SU-DHL-6 (cell line): ENCODE measurements around the gene CCT4.

ENCODE experiments used
- H2AFZ ChIP-seq: fragments of 200-600 bp; sonication (generic); 2 replicates; pipeline ENCODE4 v1.6.1; 2014; ENCODE audit warnings: low read depth, mild to moderate bottlenecking, moderate library complexity, mixed read lengths, antibody characterized with exemption, low read length; ENCODE audit not compliant: severe bottlenecking
- H3F3A ChIP-seq: fragments of 200-600 bp; shearing (Covaris generic); 2 replicates; pipeline ENCODE4 v1.6.0; 2016; ENCODE audit warnings: antibody characterized with exemption, mild to moderate bottlenecking; ENCODE audit not compliant: insufficient read depth
- H3K27ac ChIP-seq: fragments of 200-600 bp; sonication (generic); 2 replicates; pipeline ENCODE4 v1.5.1; 2016; ENCODE audit warnings: low read depth, mild to moderate bottlenecking, low read length, moderate library complexity, mixed read lengths
- H3K27me3 ChIP-seq: fragments of 200-600 bp; sonication (generic), shearing (Covaris generic); 2 replicates; pipeline ENCODE4 v1.6.0; 2014; ENCODE audit warnings: mild to moderate bottlenecking, low read length
- H3K36me3 ChIP-seq: fragments of 200-600 bp; sonication (generic); 2 replicates; pipeline ENCODE4 v1.6.1; 2014; ENCODE audit warnings: mild to moderate bottlenecking, low read length, mixed read lengths
- H3K4me2 ChIP-seq: fragments of 300-600, 200-600 bp; shearing (Covaris generic), sonication (generic); 2 replicates; pipeline ENCODE4 v1.6.0; 2014; ENCODE audit warnings: low read length, low read depth, mild to moderate bottlenecking; ENCODE audit not compliant: poor library complexity, severe bottlenecking
- H3K4me3 ChIP-seq: fragments of 200-600 bp; sonication (generic); 2 replicates; pipeline ENCODE4 v1.5.1; 2014; ENCODE audit warnings: antibody characterized with exemption, low read length, mild to moderate bottlenecking, mixed read lengths; ENCODE audit not compliant: insufficient read depth, poor library complexity, severe bottlenecking
- H3K79me2 ChIP-seq: fragments of 200-600 bp; sonication (generic); 2 replicates; pipeline ENCODE4 v1.6.1; 2014; ENCODE audit warnings: mild to moderate bottlenecking, low read length, moderate library complexity; ENCODE audit not compliant: insufficient read depth
- H3K9ac ChIP-seq: fragments of 200-600 bp; sonication (generic); 2 replicates; pipeline ENCODE4 v1.7.0; 2014; ENCODE audit warnings: mild to moderate bottlenecking, low read length
- H3K9me2 ChIP-seq: fragments of 200-600 bp; sonication (generic); replicated peaks from 2 replicates; pipeline ENCODE4 v1.6.1; 2014; ENCODE audit warnings: low read length; ENCODE audit not compliant: insufficient read depth
- H3K9me3 ChIP-seq: fragments of 200-600 bp; sonication (generic); 2 replicates; pipeline ENCODE4 v1.6.1; 2014; ENCODE audit warnings: low read length, mixed read lengths; ENCODE audit not compliant: insufficient read depth
- H4K20me1 ChIP-seq: fragments of 200-600 bp; sonication (generic); 2 replicates; pipeline ENCODE4 v1.6.1; 2014; ENCODE audit warnings: low read depth, mild to moderate bottlenecking, antibody characterized with exemption, low read length, moderate library complexity, mixed read lengths
- CTCF ChIP-seq: fragments of 200-600 bp; sonication (generic); IDR thresholded peaks from one replicate; pipeline ENCODE4 v1.5.1; 2017; ENCODE audit warnings: antibody characterized with exemption, mild to moderate bottlenecking, low read length, moderate library complexity; ENCODE audit not compliant: insufficient read depth, poor library complexity, severe bottlenecking
- EZH2phosphoT487 ChIP-seq: fragments of 200-600 bp; sonication (generic), shearing (Covaris generic); conservative IDR thresholded peaks from 2 replicates; pipeline ENCODE4 v1.6.1; 2018; ENCODE audit warnings: mild to moderate bottlenecking, antibody characterized with exemption, low read length, moderate library complexity, mixed read lengths

Gene CCT4

GRCh38 chr2:61888267-61889055 is at the start of gene CCT4:
TSS of gene CCT4 (minus strand) at chr2:61888656. CDS start at chr2:61888507, 149 bp downstream.
- Histone ChIP-seq H3K79me2 (peaks cover 44% of the 10 kb centered on the region), H3K27ac (peak within 1 kb of the TSS; percentile 85)

GRCh38 chr2:61937886-61938285 is 49.4 kb upstream of the CCT4 start:
- Histone ChIP-seq H3F3A (no peaks in the 10 kb centered on the region), H3K9me2 (no peaks in the 10 kb centered on the region), H3K4me2 (no peak overlapping the region), H2AFZ (no peak overlapping the region), H3K27me3 (no peaks in the 10 kb centered on the region), H3K36me3 (no peaks in the 10 kb centered on the region), H3K4me3 (no peak overlapping the region), H4K20me1 (no peaks in the 10 kb centered on the region), H3K27ac (no peak overlapping the region), H3K9ac (no peak overlapping the region), H3K79me2 (no peaks in the 10 kb centered on the region), H3K9me3 (no peaks in the 10 kb centered on the region)
- TF ChIP-seq CTCF (no peak), EZH2phosphoT487 (no peak)

More at GRCh38 chr2:61888267-61889055, at the start of gene CCT4:
- Histone ChIP-seq H3K27me3 (no peaks in the 10 kb centered on the region), H3K4me3 (peak within 1 kb of the TSS; percentile 100), H3K36me3 (peaks cover 17% of the 10 kb centered on the region), H3K9me2 (no peaks in the 10 kb centered on the region), H4K20me1 (peaks cover 24% of the 10 kb centered on the region; the same call in 1 of the 2 replicates), H3K4me2 (peak within 1 kb of the TSS; percentile 81), H3F3A (peaks cover 6% of the 10 kb centered on the region; the same call in 1 of the 2 replicates), H3K9me3 (no peaks in the 10 kb centered on the region), H2AFZ (peak within 1 kb of the TSS; percentile 64), H3K9ac (peak within 1 kb of the TSS; percentile 89)
- TF ChIP-seq CTCF: no peak

- H3K27me3 ChIP-seq: no peaks in the 10 kb centered on the region
- H3K4me2 ChIP-seq: no peak overlapping the region
- no peaks in the 10 kb centered on the region for H3K9me2 ChIP-seq
- no peak overlapping the region for H3K27ac ChIP-seq
- H3K36me3 ChIP-seq: no peaks in the 10 kb centered on the region
- H3K9ac ChIP-seq: no peak overlapping the region
- H4K20me1 ChIP-seq: no peaks in the 10 kb centered on the region
- no peak overlapping the region for H2AFZ ChIP-seq
- no peak overlapping the region for H3K4me3 ChIP-seq
- no peaks in the 10 kb centered on the region for H3K79me2 ChIP-seq
- no peaks in the 10 kb centered on the region for H3K9me3 ChIP-seq
- no peaks in the 10 kb centered on the region for H3F3A ChIP-seq
- TF ChIP-seq EZH2phosphoT487 (no peak), CTCF (no peak)
These were observed 48.6 kb upstream of the CCT4 start for GRCh38 chr2:61937098-61937497.
